Measurements from ENCODE around the gene SCRN1.

- TF ChIP-seq, protein P1, sequence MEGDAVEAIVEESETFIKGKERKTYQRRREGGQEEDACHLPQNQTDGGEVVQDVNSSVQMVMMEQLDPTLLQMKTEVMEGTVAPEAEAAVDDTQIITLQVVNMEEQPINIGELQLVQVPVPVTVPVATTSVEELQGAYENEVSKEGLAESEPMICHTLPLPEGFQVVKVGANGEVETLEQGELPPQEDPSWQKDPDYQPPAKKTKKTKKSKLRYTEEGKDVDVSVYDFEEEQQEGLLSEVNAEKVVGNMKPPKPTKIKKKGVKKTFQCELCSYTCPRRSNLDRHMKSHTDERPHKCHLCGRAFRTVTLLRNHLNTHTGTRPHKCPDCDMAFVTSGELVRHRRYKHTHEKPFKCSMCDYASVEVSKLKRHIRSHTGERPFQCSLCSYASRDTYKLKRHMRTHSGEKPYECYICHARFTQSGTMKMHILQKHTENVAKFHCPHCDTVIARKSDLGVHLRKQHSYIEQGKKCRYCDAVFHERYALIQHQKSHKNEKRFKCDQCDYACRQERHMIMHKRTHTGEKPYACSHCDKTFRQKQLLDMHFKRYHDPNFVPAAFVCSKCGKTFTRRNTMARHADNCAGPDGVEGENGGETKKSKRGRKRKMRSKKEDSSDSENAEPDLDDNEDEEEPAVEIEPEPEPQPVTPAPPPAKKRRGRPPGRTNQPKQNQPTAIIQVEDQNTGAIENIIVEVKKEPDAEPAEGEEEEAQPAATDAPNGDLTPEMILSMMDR (IDR thresholded peaks at IDR 0.05) = no peak
- TF ChIP-seq POLR2A (IDR thresholded peaks at IDR 0.05) = no peak
Observed at GRCh38 chr7:29972315-29972669, 17.3 kb downstream of the SCRN1 start.

Data from prostate gland (tissue), 2 donors.